ENCODE measurements around the gene SDE2. TPM values are rescaled to one million over a fixed set of nuclear protein-coding genes. Genes with fewer than 3 reads are reported as not detected.
"Not testable (repeated sequence)": the region's sequence is repeated elsewhere in the genome, so short reads cannot be mapped to it uniquely, and the experiment has no call there.

Gene SDE2
- total RNA-seq, 1 donor from 2014 or later: 40.4 TPM

GRCh38 chr1:225980005-225980836 is 18.9 kb downstream of the SDE2 start:
- FAIRE-seq: no peak
- DNase-seq (ENCODE audit: low spot score in 2 of 2): no peak

DNA sequence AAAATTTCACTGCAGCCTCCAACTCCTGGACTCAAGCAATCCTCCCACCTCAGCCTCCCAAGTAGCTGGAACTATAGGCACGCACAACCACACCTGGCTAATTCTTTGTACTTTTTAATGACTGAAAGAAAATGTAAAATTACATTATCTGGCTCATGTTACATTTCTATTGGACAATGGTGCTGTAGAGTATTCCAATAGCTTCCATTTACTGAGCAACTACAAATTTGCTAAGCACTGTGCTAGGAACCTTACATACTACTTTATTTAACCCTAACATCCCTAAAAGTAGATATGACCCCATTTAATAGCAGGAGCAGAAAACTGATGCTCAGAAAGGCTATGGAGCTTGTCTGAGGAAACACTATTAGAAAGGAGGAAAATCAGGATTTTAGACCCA is 19.7 kb downstream of the SDE2 start:
- FAIRE-seq: no peak

GRCh38 chr1:225977937-225978748 is 21.0 kb downstream of the SDE2 start:
- no peak for DNase-seq (ENCODE audit: low spot score in 2 of 2)
- no peak for FAIRE-seq

More for the DNA sequence above, 19.7 kb downstream of the SDE2 start:
- no peak for DNase-seq (ENCODE audit: low spot score in 2 of 2)

DNA sequence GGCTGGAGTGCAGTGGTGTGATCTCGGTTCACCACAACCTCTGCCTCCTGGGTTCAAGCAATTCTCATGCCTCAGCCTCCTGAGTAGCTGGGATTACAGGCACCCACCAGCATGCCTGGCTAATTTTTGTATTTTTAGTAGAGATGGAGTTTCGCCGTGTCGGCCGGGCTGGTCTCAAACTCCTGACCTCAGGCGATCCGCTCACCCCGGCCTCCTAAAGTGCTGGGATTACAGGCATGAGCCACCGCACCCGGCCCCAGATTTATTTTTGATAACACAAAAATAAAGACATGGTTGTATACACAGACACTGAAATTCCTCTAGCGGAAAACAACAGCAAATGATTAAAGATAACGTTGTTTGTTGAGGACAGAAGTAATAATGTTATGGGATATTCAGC is 24.0 kb downstream of the SDE2 start:
- not testable (repeated sequence) for DNase-seq (ENCODE audit: low spot score in 2 of 2); FAIRE-seq

- DNase-seq (ENCODE audit: low spot score in 2 of 2) (no peak), FAIRE-seq (no peak)
Measured at GRCh38 chr1:225974454-225974853, 24.7 kb downstream of the SDE2 start.

- FAIRE-seq (no peak), DNase-seq (ENCODE audit: low spot score in 2 of 2) (no peak)
Measured at GRCh38 chr1:225973158-225973557, 26.0 kb downstream of the SDE2 start.

DNA sequence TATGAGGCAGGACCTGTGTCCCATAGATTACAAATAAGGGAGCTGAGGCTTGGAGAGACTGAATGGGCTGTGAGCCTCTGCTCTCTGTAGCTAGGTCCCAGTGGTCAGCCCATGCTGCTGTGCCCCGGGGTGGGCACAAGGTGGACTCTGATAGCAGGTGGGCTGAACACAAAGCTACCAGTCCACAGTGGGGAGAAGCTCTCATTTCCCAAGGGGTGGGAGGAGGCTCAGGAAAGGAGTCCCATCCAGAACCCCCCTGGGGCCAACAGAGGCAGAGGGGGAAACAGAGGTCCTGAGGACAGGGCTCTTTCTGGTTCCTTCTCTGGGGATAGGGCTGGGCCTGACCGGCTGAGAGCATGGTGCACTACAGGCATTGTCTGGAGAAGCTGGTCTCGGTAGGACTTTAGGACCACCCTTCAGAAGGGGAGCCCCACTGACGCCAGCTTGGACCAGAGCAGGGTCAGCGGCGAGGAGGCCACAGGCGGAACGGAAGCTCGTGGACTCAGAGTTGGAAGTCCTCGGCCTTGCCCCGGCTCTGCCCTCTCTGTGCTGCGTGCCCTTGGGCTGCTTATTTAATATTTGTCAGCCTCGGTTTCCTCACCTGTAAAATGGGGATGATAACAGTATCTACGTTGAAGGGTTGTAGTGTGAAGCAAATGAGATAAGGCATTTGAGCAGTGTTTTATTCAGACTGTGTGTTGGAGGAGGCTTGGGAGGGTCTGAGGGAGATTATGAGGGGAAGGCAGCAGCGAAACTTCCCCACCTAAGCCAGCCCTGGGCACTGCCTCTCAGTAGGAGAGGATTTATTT is 26.6 kb downstream of the SDE2 start:
- no peak for DNase-seq (ENCODE audit: low spot score in 2 of 2)
- FAIRE-seq: no peak

DNA sequence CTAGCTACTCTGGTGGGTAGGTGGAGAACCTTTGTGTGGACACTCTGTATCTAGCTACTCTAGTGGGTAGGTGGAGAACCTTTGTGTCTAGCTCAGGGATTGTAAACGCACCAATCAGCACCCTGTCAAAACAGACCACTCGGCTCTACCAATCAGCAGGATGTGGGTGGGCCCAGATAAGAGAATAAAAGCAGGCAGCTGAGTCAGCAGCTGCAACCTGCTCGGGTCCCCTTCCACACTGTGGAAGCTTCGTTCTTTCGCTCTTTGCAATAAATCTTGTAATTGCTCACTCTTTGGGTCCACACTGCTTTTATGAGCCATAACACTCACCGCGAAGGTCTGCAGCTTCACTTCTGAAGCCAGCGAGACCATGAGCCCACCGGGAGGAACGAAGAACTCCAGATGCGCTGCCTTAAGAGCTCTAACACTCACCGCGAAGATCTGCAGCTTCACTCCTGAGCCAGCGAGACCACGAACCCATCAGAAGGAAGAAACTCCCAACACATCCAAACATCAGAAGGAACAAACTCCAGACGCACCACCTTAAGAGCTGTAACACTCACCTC is 28.5 kb downstream of the SDE2 start:
- FAIRE-seq; DNase-seq (ENCODE audit: low spot score in 2 of 2): not testable (repeated sequence)

GRCh38 chr1:225969751-225970150 is 29.4 kb downstream of the SDE2 start:
- FAIRE-seq; DNase-seq (ENCODE audit: low spot score in 2 of 2): not testable (repeated sequence)

DNA sequence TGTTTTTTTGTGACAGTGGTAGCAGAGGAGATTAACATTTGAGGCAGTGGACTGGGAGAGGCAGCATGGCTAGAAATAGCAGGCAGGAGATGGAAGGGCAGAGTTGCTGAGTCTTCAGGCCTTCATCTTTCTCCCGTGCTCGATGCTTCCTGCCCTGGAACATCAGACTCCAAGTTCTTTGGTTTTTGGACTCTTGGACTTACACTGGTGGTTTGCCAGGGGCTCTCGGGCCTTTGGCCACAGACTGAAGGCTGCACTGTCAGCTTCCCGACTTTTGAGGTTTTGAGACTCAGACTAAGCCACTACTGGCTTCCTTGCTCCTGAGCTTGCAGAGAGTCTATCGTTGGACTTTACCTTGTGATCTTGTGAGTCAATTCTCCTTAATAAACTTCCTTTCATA is 33.9 kb downstream of the SDE2 start:
- FAIRE-seq (no peak), DNase-seq (ENCODE audit: low spot score in 2 of 2) (no peak)

GRCh38 chr1:225963735-225964530 is 35.2 kb downstream of the SDE2 start:
- no peak for FAIRE-seq
- DNase-seq (ENCODE audit: low spot score in 2 of 2): no peak

GRCh38 chr1:225962440-225962975 is 36.6 kb downstream of the SDE2 start:
- no peak for FAIRE-seq
- no peak for DNase-seq (ENCODE audit: low spot score in 2 of 2)

DNA sequence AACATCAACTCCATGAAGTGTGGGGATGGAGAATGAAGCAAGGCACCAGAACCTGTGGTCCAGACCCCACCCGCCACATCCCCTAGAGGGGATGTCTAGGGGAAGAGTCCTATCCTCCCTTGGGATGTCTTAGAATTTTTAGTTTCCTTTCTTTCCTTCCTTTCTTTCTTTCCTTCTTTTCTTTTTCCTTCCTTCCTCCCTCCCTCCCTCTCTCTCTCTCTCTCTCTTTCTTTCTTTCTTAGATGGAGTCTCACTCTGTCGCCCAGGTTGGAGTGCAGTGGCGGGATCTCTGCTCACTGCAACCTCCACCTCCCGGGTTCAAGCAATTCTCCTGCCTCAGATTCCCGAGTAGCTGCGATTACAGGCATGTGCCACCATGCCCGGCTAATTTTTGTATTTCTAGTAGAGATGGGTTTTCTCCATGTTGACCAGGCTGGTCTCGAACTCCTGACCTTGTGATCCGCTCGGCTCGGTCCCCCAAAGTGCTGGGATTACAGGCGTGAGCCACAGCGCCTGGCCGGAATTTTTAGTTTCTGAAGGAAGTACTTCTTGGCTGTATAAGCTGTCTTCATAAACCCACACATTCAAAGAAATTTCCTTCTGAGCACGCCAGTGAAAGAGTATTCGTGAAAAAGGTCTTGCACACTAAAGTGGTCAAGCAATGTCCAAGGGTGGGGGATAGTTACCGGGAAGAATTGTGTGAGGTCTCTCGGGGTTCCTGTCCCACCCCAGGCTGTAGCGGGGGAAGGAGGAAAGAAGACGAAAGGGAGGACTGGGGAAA is 37.3 kb downstream of the SDE2 start:
- FAIRE-seq (no peak), DNase-seq (ENCODE audit: low spot score in 2 of 2) (no peak)

DNA sequence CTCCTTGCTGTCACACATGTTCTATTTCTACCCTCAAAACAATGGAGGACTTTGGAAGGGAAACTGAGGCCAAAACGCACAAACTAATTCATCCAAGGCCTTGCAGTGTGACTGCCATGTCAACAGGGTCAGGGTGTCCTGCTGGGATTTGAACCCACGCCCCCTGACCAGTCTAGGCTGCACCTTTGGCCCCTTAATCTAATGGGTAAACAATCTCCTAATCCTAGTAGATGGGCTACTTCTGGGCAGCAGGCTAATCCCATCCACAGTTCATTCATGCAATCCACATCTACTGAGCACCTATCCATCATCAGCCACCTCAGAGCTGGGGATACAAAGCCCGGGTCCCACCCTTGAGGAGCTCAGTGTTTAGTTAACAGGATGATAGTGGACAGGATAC is 41.1 kb downstream of the SDE2 start:
- no peak for DNase-seq (ENCODE audit: low spot score in 2 of 2)
- FAIRE-seq: no peak

DNA sequence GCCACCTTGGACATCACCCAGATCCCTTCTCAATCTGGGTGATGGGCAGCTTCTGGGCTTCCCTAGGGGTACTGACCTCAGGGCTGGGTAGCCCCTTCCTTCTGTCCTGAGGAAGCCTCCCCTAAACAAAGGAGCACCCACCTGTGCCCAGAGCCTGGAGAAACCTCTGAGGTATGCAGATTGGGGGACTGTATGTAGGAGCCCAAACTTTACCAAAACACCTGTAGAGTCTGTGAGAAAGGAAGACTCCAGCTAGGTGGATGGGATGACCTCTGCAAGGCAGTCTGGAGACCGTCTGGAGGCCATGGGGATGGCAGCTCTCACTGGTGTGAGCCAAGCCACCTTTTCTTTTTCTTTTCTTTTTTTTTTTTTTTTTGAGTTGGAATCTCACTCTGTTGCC is 44.4 kb downstream of the SDE2 start:
- FAIRE-seq: no peak

DNA sequence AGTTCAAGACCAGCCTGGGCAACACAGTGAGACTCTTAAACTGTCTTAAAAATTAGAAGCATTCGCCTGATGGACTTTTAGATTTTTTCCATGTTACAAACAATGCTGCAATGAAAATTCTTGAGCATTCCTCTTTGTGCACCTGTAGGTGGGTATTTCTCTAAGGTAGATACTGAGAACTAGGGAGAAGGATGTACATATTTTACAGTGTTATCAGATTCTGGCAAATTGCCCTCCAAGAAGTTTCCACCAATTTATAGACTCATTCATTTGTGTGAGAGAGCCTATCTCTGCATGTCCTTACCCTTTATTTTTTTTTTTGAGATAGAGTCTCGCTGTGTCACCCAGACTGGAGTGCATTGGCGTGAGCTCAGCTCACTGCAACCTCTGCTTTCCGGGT is 45.8 kb downstream of the SDE2 start:
- no peak for DNase-seq (ENCODE audit: low spot score in 2 of 2)
- FAIRE-seq: no peak

More for the DNA sequence above, 44.4 kb downstream of the SDE2 start:
- no peak for DNase-seq (ENCODE audit: low spot score in 2 of 2)

DNA sequence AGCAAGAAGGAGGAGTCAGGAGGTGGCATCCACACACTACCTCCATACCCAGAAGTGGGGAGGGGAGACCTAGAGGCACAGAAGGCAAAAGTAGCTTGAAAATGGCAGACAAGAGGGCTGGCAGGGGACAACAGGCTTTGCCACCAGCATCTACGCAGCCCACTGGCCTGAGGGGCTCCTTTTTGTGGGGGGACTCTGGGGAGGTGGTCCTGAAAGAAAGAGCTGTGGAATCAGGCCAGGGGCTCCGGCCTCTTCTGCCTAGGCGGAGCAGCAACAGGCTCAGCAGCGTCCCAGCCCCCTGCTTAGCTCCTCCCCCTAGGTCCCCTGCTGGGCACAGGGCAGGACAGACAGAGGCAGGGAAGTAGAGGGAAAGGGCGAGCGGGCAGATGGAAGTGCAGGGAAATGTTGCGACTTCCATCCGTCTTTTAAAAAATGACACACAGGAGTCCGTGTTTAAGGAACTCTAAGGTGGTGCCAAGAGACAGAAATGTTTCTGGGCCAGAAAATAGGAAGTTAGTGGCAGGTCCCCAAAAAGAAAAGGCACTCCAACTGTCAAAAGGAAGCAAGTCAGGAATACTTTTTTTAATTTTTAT is 48.1 kb downstream of the SDE2 start:
- no peak for DNase-seq (ENCODE audit: low spot score in 2 of 2)

GRCh38 chr1:225949041-225949440 is 50.1 kb downstream of the SDE2 start:
- DNase-seq (ENCODE audit: low spot score in 2 of 2): no peak

More for the DNA sequence above, 48.1 kb downstream of the SDE2 start:
- no peak for FAIRE-seq

More at GRCh38 chr1:225949041-225949440, 50.1 kb downstream of the SDE2 start:
- no peak for FAIRE-seq
